Measurements from ENCODE around the gene CASR. TPM values are rescaled to one million over a fixed set of nuclear protein-coding genes. Genes with fewer than 3 reads are reported as not detected.

CASR gene
- total RNA-seq, 1 experiment from 2014 or later: 0.02 TPM

- H3K27me3 Mint-ChIP-seq (ENCODE audit: low read depth): peaks cover 3% of the 10 kb centered on the region; the same call in 1 of the 2 replicates
These were observed 31.2 kb downstream of the CASR start for GRCh38 chr3:122214711-122215110.

More at GRCh38 chr3:122214711-122215110, 31.2 kb downstream of the CASR start:
- no peak overlapping the region for H3K27ac ChIP-seq (ENCODE audit: insufficient read length, low read depth, low read length)
- H3K23ac ChIP-seq (ENCODE audit: insufficient read length, low read depth, low read length): no peak overlapping the region
- no peak overlapping the region for H3K56ac ChIP-seq (ENCODE audit: insufficient read length, low read depth, low read length)
- H3K4me3 Mint-ChIP-seq: no peak overlapping the region
- no peak overlapping the region for H3K14ac ChIP-seq (ENCODE audit: insufficient read depth, low read length)
- no peak overlapping the region for H2AK5ac ChIP-seq (ENCODE audit: insufficient read length, low read length)
- H3K4me2 ChIP-seq (ENCODE audit: insufficient read depth, insufficient read length, low read length): no peak overlapping the region
- H4K91ac ChIP-seq (ENCODE audit: insufficient read length, low read depth, low read length): no peak overlapping the region
- H3K23me2 ChIP-seq (ENCODE audit: insufficient read length, low read depth, low read length, poor library complexity, severe bottlenecking): no peaks in the 10 kb centered on the region
- H2BK5ac ChIP-seq (ENCODE audit: insufficient read length, low read length): no peak overlapping the region
- H2BK15ac ChIP-seq (ENCODE audit: low read depth, low read length): no peak overlapping the region
- no peaks in the 10 kb centered on the region for H3K27me3 ChIP-seq (ENCODE audit: insufficient read depth, low read length)
- no peak overlapping the region for H3K9ac ChIP-seq (ENCODE audit: extremely low read depth, insufficient read length, low read length)
- H3K9me3 ChIP-seq (ENCODE audit: control insufficient read depth, low read depth, low read length): no peaks in the 10 kb centered on the region
- no peak overlapping the region for H3K27ac Mint-ChIP-seq
- H3K36me3 Mint-ChIP-seq (ENCODE audit: insufficient read depth in 1 of 3, low read depth in 3 of 3): no peaks in the 10 kb centered on the region; a peak in 1 of 7 replicates
- H4K8ac ChIP-seq (replicated peaks; ENCODE audit: insufficient read length, low read depth, low read length): no peak overlapping the region
- H3K4me1 Mint-ChIP-seq: peaks cover 3 to 7% of the 10 kb centered on the region in 2 experiments; a peak in 3 of 4 replicates
- WGBS (ENCODE audit: extremely low coverage, insufficient read length, low lambda C conversion rate): no CpG with 5 or more reads among the region's 4 CpGs
- H3T11ph ChIP-seq (ENCODE audit: low read length): no peak overlapping the region
- H3K79me1 ChIP-seq (ENCODE audit: insufficient read depth, low read depth, low read length, poor library complexity, severe bottlenecking): no peaks in the 10 kb centered on the region
- H3K9me3 Mint-ChIP-seq: peaks cover 0 to 3% of the 10 kb centered on the region in 2 experiments; a peak in 1 of 5 replicates
- DNase-seq: no peak
- H4K5ac ChIP-seq (ENCODE audit: insufficient read length, low read depth, low read length): no peak overlapping the region
- no peaks in the 10 kb centered on the region for H4K20me1 ChIP-seq (ENCODE audit: control insufficient read depth, insufficient read depth, insufficient read length)
- no peak overlapping the region for H2BK20ac ChIP-seq (ENCODE audit: low read depth, low read length, poor library complexity, severe bottlenecking)
- no peak for TF ChIP-seq CTCF (conservative IDR thresholded peaks at IDR 0.05)
- no peak overlapping the region for H2BK12ac ChIP-seq (ENCODE audit: insufficient read length, low read depth, low read length)
- no peak overlapping the region for H3K4ac ChIP-seq (ENCODE audit: low read depth, low read length)
- H3K18ac ChIP-seq (ENCODE audit: insufficient read length, low read depth, low read length): no peak overlapping the region
- no peaks in the 10 kb centered on the region for H3K4me1 ChIP-seq (ENCODE audit: insufficient read depth, low read length)
- H2AFZ ChIP-seq (ENCODE audit: low read length): no peak overlapping the region
- H2BK120ac ChIP-seq (ENCODE audit: low read depth, low read length, poor library complexity, severe bottlenecking): no peak overlapping the region
- H3K79me2 ChIP-seq (ENCODE audit: insufficient read depth, low read length): no peaks in the 10 kb centered on the region
